RPMI7951 (cell line): ENCODE results near the gene SUMO3. TPM values are rescaled to one million over a fixed set of nuclear protein-coding genes. Genes with fewer than 3 reads are reported as not detected.

Experiments used
- DNase-seq: peaks from one replicate; pipeline ENCODE4 v3.0.0-alpha.2; 2012; ENCODE audit warnings: low read depth
- total RNA-seq: library from RNA; depleted of rRNA; stranded (reverse); fragments of >200 nt; shearing (Covaris generic); gene quantifications from 2 replicates; pipeline ENCODE4 v1.2.3, GENCODE V29; 2014; rRNA removed

SUMO3 gene
- total RNA-seq, 1 experiment from 2014 or later: 100.0 TPM

DNA sequence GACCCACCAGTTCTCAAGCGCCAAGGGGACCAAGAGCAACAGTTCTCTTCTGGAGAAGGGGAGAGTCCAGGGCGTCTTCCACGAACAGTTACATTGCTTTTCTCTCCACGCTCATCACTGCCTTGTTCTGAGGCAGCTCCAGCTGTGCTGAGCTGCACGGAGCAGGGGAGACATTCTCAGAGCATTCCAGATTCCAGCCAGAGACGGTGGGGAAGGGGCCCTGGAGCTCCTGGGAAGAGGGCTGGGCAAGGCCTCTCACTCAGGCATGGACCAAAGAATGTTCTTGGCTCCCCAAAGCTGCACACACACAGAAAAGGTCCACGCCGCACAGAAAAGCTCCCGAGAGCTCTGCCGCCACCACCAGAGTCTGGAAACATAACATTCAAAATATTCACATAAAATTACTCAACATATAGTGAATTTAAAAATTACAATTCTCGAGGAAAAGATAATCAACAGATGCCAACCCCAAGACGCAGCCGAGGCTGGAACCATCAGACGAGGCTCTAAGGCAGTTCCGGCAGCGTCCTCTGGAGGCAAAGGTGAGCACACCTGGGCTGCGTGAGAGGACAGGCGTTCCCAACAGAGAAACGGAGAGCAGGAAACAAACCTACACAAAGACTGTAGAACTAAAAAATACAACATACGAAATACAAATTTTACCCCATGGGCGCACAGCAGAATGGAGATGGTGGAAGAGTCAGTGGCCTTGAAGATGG, 56.7 kb downstream of the SUMO3 start:
- no peak for DNase-seq

- DNase-seq: no peak
Observed at GRCh38 chr21:44760376-44760775, 57.5 kb downstream of the SUMO3 start.

DNA sequence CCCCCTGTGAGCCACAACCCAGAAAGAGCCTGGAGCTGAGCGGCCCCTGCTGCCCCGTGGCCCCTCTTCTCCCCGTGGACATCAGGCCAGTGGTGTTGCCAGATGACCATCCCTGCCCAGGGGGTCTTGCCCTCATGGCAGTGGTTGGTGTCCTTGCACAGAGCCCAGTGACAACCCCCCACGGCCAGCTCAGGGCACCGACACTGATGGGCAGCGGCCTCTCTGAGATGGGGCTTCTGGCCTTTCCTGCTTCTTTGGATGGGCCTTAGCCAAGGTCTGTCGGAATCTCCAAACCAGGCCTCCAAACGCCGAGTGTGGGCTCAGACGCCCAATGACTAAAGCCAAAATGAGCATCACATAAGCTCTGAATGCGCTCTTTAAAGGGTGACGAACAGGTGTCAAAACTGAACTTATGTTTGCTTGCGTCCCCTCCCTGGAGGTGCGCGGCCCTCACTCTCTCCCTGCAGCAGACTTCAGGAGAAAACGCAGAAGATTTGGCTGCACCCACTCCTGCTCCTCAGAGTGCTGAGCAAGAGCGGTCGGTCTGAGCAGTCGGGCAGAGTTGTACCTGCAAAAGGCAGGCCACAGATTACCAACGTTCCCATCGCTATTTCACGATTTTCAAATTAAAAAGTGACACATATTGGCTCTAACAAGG, 58.1 kb downstream of the SUMO3 start:
- no peak for DNase-seq

DNA sequence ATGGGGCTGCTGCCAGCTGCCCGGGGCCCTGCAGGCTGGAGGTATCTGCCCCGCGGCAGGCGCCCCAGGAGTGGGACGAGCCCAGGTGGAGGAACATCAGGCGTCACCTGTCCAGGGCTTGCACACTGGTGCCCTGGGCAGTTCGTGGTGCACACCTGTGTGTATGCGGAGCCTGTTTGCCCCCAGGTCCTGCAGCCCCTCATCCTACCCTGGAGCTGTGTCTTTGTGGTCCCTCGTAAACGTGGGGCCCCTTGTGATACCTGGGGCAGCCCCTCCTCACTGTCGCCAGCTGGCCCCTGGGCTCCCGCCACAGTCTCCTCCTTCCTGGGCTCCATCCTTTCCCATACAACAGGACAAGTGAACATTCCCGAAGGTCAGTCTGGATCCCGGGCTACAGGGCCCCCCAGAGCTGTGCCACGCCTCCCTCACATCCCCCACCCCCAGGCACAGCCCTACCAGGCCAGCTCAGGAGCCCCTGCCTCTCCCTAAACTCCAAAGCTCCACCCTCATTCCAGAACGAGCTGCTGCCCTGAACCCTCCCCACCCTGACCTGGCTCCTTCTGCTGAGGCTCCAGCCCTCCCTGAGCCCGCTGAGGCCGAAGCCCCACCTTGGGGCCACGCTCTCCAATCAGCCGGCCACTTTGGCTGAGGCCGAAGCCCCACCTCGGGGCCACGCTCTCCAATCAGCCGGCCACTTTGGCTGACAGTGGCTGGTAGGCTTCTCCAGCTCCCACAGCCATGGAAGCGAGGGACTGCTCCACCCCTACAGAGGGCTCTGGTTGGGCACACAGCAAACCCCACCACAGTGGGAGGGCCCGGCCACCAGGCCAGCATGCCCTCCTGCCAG, 58.9 kb downstream of the SUMO3 start:
- no peak for DNase-seq

DNA sequence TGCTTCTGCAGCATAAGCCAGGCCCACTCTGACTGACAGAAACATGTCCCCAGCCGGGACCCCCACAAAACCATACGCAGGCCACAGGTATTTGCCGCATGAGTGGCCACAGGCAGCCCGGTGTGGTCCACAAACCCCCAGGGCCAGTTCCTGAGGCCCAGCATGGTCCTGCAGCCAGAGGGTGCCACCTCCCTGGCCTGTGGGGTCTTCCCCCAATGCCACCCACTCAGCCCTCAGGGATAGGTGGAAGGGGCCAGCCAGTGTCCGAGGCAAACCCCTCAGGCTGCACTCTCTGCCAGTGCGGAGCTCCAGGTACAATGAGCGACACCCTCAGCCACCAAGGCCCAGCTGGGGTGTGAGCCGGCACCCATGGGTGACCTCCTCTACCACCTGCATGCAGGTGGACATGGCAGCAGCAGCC, 59.7 kb downstream of the SUMO3 start:
- DNase-seq: no peak

- no peak for DNase-seq
Observed at GRCh38 chr21:44757731-44758130, 60.1 kb downstream of the SUMO3 start.

- DNase-seq: no peak
Observed at GRCh38 chr21:44756423-44757185, 61.3 kb downstream of the SUMO3 start.

Other genes starting within 250 kb of the SUMO3 start
- not detected in 2 replicates for gene KRTAP10-4, start 244.3 kb downstream of the SUMO3 start, total RNA-seq
- gene KRTAP10-5, start 237.5 kb downstream of the SUMO3 start, total RNA-seq: not detected in 2 replicates
- gene KRTAP10-6, start 225.6 kb downstream of the SUMO3 start, total RNA-seq: not detected in 2 replicates
- not detected in 2 replicates for gene KRTAP10-7, start 217.5 kb downstream of the SUMO3 start, total RNA-seq
- gene KRTAP10-8, start 206.0 kb downstream of the SUMO3 start, total RNA-seq: not detected in 2 replicates
- gene KRTAP10-9, start 191.0 kb downstream of the SUMO3 start, total RNA-seq: not detected in 2 replicates
- gene KRTAP10-10, start 180.7 kb downstream of the SUMO3 start, total RNA-seq: not detected in 2 replicates
- not detected in 2 replicates for gene KRTAP10-11, start 171.6 kb downstream of the SUMO3 start, total RNA-seq
- gene KRTAP12-4, start 163.4 kb downstream of the SUMO3 start, total RNA-seq: not detected in 2 replicates
- gene KRTAP12-3, start 160.1 kb downstream of the SUMO3 start, total RNA-seq: not detected in 2 replicates
- gene KRTAP12-2, start 151.1 kb downstream of the SUMO3 start, total RNA-seq: not detected in 2 replicates
- not detected in 2 replicates for gene KRTAP12-1, start 135.9 kb downstream of the SUMO3 start, total RNA-seq
- not detected in 2 replicates for gene KRTAP10-12, start 120.9 kb downstream of the SUMO3 start, total RNA-seq
- not detected in 2 replicates for gene TSPEAR, start 106.5 kb downstream of the SUMO3 start, total RNA-seq
- gene UBE2G2, start 16.2 kb downstream of the SUMO3 start, total RNA-seq: 40.2 and 40.7 TPM in 2 replicates
- gene PTTG1IP, start 55.6 kb upstream of the SUMO3 start, total RNA-seq: 241 and 255 TPM in 2 replicates
- not detected in 2 replicates for gene ITGB2, start 102.8 kb upstream of the SUMO3 start, total RNA-seq
- gene SLX9, start 122.0 kb upstream of the SUMO3 start, total RNA-seq: 9.0 and 17.0 TPM in 2 replicates